ENCODE data around the gene GATAD2B.

DNA sequence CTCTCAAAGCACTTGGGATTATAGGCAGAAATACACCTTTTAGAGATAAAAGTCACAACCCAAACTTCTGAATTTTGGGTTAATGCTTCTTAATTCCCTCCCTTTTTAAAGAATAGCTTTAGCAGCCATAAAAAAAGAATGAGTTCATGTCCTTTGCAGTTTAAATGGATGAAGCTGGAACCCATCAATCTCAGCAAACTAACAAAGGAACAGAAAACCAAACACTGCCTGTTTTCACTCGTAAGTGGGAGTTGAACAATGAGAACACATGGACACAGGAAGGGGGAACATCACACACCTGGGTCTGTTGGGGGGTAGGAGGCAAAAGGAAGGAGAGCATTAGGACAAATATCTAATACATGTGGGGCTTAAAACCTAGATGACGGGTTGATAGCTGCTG lies 91.7 kb downstream of the GATAD2B start:
- TF ChIP-seq ZNF8 (CRISPR knock-in tag; IDR thresholded peaks at IDR 0.05) (no peak), TCF4 (CRISPR knock-in tag; IDR thresholded peaks at IDR 0.05; ENCODE audit: borderline replicate concordance) (no peak), ESRRG (CRISPR knock-in tag; IDR thresholded peaks at IDR 0.05) (no peak), ARNTL (CRISPR knock-in tag; IDR thresholded peaks at IDR 0.05; ENCODE audit: borderline replicate concordance, low read depth) (no peak)
- TF ChIP-seq, protein P1, sequence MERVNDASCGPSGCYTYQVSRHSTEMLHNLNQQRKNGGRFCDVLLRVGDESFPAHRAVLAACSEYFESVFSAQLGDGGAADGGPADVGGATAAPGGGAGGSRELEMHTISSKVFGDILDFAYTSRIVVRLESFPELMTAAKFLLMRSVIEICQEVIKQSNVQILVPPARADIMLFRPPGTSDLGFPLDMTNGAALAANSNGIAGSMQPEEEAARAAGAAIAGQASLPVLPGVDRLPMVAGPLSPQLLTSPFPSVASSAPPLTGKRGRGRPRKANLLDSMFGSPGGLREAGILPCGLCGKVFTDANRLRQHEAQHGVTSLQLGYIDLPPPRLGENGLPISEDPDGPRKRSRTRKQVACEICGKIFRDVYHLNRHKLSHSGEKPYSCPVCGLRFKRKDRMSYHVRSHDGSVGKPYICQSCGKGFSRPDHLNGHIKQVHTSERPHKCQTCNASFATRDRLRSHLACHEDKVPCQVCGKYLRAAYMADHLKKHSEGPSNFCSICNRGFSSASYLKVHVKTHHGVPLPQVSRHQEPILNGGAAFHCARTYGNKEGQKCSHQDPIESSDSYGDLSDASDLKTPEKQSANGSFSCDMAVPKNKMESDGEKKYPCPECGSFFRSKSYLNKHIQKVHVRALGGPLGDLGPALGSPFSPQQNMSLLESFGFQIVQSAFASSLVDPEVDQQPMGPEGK (CRISPR knock-in tag; IDR thresholded peaks at IDR 0.05; ENCODE audit: borderline replicate concordance), result no peak
